KMS-11 (cell line): ENCODE results near the gene TOM1L1.

Experiments
- H2AFZ ChIP-seq: fragments of 200-600 bp; sonication (generic); 2 replicates; pipeline ENCODE4 v1.6.1; 2016; ENCODE audit warnings: antibody characterized with exemption, mixed run types, low read depth
- H3K27ac ChIP-seq: fragments of 200-600 bp; sonication (generic); 2 replicates; pipeline ENCODE4 v1.6.1; 2016; ENCODE audit warnings: mild to moderate bottlenecking, mixed run types
- H3K27me3 ChIP-seq: fragments of 200-600 bp; sonication (generic); 2 replicates; pipeline ENCODE4 v1.6.1; 2017; ENCODE audit warnings: mild to moderate bottlenecking, low read depth, mixed run types, moderate library complexity; ENCODE audit not compliant: insufficient read depth
- H3K36me3 ChIP-seq: fragments of 200-600 bp; sonication (generic); 2 replicates; pipeline ENCODE4 v1.6.1; 2017; ENCODE audit warnings: mild to moderate bottlenecking, mixed run types; ENCODE audit not compliant: insufficient read depth
- H3K4me1 ChIP-seq: fragments of 200-600 bp; sonication (generic); 2 replicates; pipeline ENCODE4 v1.6.1; 2016; ENCODE audit warnings: mild to moderate bottlenecking, low read depth, mixed run types; ENCODE audit not compliant: poor library complexity, severe bottlenecking
- H3K4me2 ChIP-seq: fragments of 200-600 bp; sonication (generic); 2 replicates; pipeline ENCODE4 v1.7.0; 2016; ENCODE audit warnings: mild to moderate bottlenecking, mixed run types
- H3K4me3 ChIP-seq: fragments of 200-600 bp; sonication (generic); IDR thresholded peaks from 2 replicates; pipeline ENCODE4 v1.6.1; 2017; ENCODE audit warnings: low read depth, low read length, mixed read lengths; ENCODE audit not compliant: insufficient read depth
- H3K79me2 ChIP-seq: fragments of 200-600 bp; sonication (generic); 2 replicates; pipeline ENCODE4 v1.6.1; 2016; ENCODE audit warnings: low read depth, mixed run types; ENCODE audit not compliant: insufficient read depth
- H3K9ac ChIP-seq: fragments of 200-600 bp; sonication (generic); 2 replicates; pipeline ENCODE4 v1.6.1; 2016; ENCODE audit warnings: mild to moderate bottlenecking, mixed run types
- H4K20me1 ChIP-seq: fragments of 200-600 bp; sonication (generic); 2 replicates; pipeline ENCODE4 v1.6.1; 2016; ENCODE audit warnings: mild to moderate bottlenecking, mixed run types; ENCODE audit not compliant: insufficient read depth
- CTCF ChIP-seq: fragments of 200-600 bp; sonication (generic); conservative IDR thresholded peaks from 2 replicates; pipeline ENCODE4 v1.6.1; 2017; ENCODE audit warnings: low read depth, mild to moderate bottlenecking, antibody characterized with exemption, low read length, moderate library complexity, mixed read lengths

TOM1L1 gene

GRCh38 chr17:54956791-54957190 lies 56.1 kb downstream of the TOM1L1 start:
- H3K4me3 ChIP-seq = no peak overlapping the region
- H3K79me2 ChIP-seq = no peaks in the 10 kb centered on the region
- no peak for TF ChIP-seq CTCF
- H4K20me1 ChIP-seq = no peaks in the 10 kb centered on the region
- no peak overlapping the region for H2AFZ ChIP-seq
- no peaks in the 10 kb centered on the region for H3K36me3 ChIP-seq
- H3K4me2 ChIP-seq = no peak overlapping the region
- no peaks in the 10 kb centered on the region for H3K27me3 ChIP-seq
- H3K9ac ChIP-seq = no peak overlapping the region
- H3K4me1 ChIP-seq = no peaks in the 10 kb centered on the region
- no peak overlapping the region for H3K27ac ChIP-seq

- Histone ChIP-seq H2AFZ (peak overlapping the region; percentile 97), H3K9ac (peak overlapping the region; percentile 83), H3K27ac (peak overlapping the region; percentile 72), H3K27me3 (no peaks in the 10 kb centered on the region), H3K4me3 (no peak overlapping the region), H3K36me3 (peaks cover 12% of the 10 kb centered on the region; the same call in 1 of the 2 replicates), H3K4me1 (peaks cover 24% of the 10 kb centered on the region), H3K4me2 (peak overlapping the region; percentile 76), H4K20me1 (no peaks in the 10 kb centered on the region), H3K79me2 (peaks cover 44% of the 10 kb centered on the region)
- TF ChIP-seq CTCF = peak; percentile 53; the same call in 1 of the 2 replicates
Measured at GRCh38 chr17:54967621-54968261, 67.1 kb downstream of the TOM1L1 start.

GRCh38 chr17:54968262-54968987 lies 67.8 kb downstream of the TOM1L1 start, which contains the start of the genes COX11 and STXBP4:
Gene COX11, minus strand, starts transcription at chr17:54968654. Its CDS starts 8 bp downstream, at chr17:54968646.
Gene STXBP4, plus strand, starts transcription at chr17:54968765. Its CDS starts 17,455 bp downstream, at chr17:54986220.
- Histone ChIP-seq H3K27me3 (no peaks in the 10 kb centered on the region), H3K27ac (peak within 1 kb of the TSS; percentile 72)

GRCh38 chr17:54968988-54969332 lies 68.3 kb downstream of the TOM1L1 start:
- H3K79me2 ChIP-seq = peaks cover 44% of the 10 kb centered on the region
- peaks cover 24% of the 10 kb centered on the region for H3K4me1 ChIP-seq
- H2AFZ ChIP-seq = peak overlapping the region; percentile 97
- H3K4me2 ChIP-seq = peak overlapping the region; percentile 68
- H3K27ac ChIP-seq = peak overlapping the region; percentile 72
- no peaks in the 10 kb centered on the region for H4K20me1 ChIP-seq
- no peaks in the 10 kb centered on the region for H3K27me3 ChIP-seq
- H3K4me3 ChIP-seq = no peak overlapping the region
- H3K36me3 ChIP-seq = 0 out of 2 replicates have a peak, but pooled peaks cover 2% of the 10 kb centered on the region
- H3K9ac ChIP-seq = peak overlapping the region; percentile 83
- TF ChIP-seq CTCF = no peak

More at GRCh38 chr17:54968262-54968987, 67.8 kb downstream of the TOM1L1 start, which contains the start of the genes COX11 and STXBP4:
- peaks cover 24% of the 10 kb centered on the region for H3K4me1 ChIP-seq
- H3K79me2 ChIP-seq = peaks cover 44% of the 10 kb centered on the region
- TF ChIP-seq CTCF = peak; percentile 49
- H4K20me1 ChIP-seq = no peaks in the 10 kb centered on the region
- H3K36me3 ChIP-seq = 0 out of 2 replicates have a peak, but pooled peaks cover 7% of the 10 kb centered on the region
- peak within 1 kb of the TSS; percentile 76 for H3K4me2 ChIP-seq
- peak within 1 kb of the TSS; percentile 97 for H2AFZ ChIP-seq
- no peak within 1 kb of the TSS for H3K4me3 ChIP-seq
- peak within 1 kb of the TSS; percentile 83 for H3K9ac ChIP-seq
